Panc1 (cell line): ENCODE results near the gene NCAM2. TPM values are rescaled to one million over a fixed set of nuclear protein-coding genes. Genes with fewer than 3 reads are reported as not detected.

Experiments
- ATAC-seq: fragments of 200-7000 bp; cut with Tn5 transposase; 2 replicates; pipeline ENCODE4 v1.9.1; 2020; ENCODE audit warnings: mild to moderate bottlenecking, moderate library complexity
- BruUV-seq: library from RNA; stranded (reverse); fragments of 400-500 nt; replicated peaks from 2 replicates; lab custom pipeline; 2021; lab: Mats Ljungman, UMichigan
- CTCF ChIA-PET: fragments of 300-600 bp; sonication (Branson Sonifier 250); formaldehyde crosslinking; loops from one replicate; lab custom pipeline; 2022; ENCODE audit warnings: antibody characterized with exemption; lab: Charles Lee
- POLR2A ChIA-PET: fragments of 300-600 bp; sonication (Branson Sonifier 250); formaldehyde crosslinking; loops from one replicate; lab custom pipeline; 2022; ENCODE audit warnings: antibody characterized with exemption; lab: Charles Lee
- DNase-seq: peaks from one replicate; pipeline ENCODE4 v3.0.0-alpha.2; 2010; ENCODE audit warnings: low read depth, low spot score
- H3K27ac ChIP-seq: 2 replicates; pipeline ENCODE4 v1.5.1; 2011; ENCODE audit warnings: mild to moderate bottlenecking, low read length, inconsistent platforms
- H3K27me3 ChIP-seq: fragments of 200-500 bp; sonication (Bioruptor generic); 2 replicates; pipeline ENCODE4 v1.6.0; 2014; ENCODE audit warnings: low read length, inconsistent platforms; ENCODE audit not compliant: control insufficient read depth, insufficient read depth
- H3K36me3 ChIP-seq: fragments of 200-500 bp; sonication (Bioruptor generic); 2 replicates; pipeline ENCODE4 v1.5.1; 2014; ENCODE audit warnings: inconsistent platforms, mild to moderate bottlenecking, low read length, moderate library complexity; ENCODE audit not compliant: control insufficient read depth, insufficient read depth
- H3K4me1 ChIP-seq: 2 replicates; pipeline ENCODE4 v1.5.1; 2011; ENCODE audit warnings: inconsistent platforms, mild to moderate bottlenecking, low read length, moderate library complexity; ENCODE audit not compliant: control insufficient read depth, insufficient read depth
- H3K4me3 ChIP-seq, 2 experiments: 2 replicates each; pipeline ENCODE4 v1.5.1; 2011 to 2012; ENCODE audit warnings: low read depth in 2 of 2, low read length in 2 of 2, mild to moderate bottlenecking in 2 of 2, inconsistent platforms in 1 of 2, moderate library complexity in 1 of 2
- H3K9me3 ChIP-seq: fragments of 200-500 bp; sonication (Bioruptor generic); 2 replicates; pipeline ENCODE4 v1.5.1; 2014; ENCODE audit warnings: low read depth, mild to moderate bottlenecking, inconsistent platforms, low read length, moderate library complexity; ENCODE audit not compliant: control insufficient read depth, insufficient read depth
- CTCF ChIP-seq: fragments of 450-650 bp; IDR thresholded peaks from 2 replicates; pipeline ENCODE4 v1.5.1; 2017; ENCODE audit warnings: mild to moderate bottlenecking
- POLR2AphosphoS5 ChIP-seq: IDR thresholded peaks from 2 replicates; pipeline ENCODE4 v1.6.1; 2012; ENCODE audit warnings: mild to moderate bottlenecking, low read depth, low read length, moderate library complexity
- SIN3A ChIP-seq: IDR thresholded peaks from 2 replicates; pipeline ENCODE4 v1.6.1; 2012; ENCODE audit warnings: low read depth, mild to moderate bottlenecking, low read length, moderate library complexity, borderline replicate concordance; ENCODE audit not compliant: insufficient read depth
- TCF7L2 ChIP-seq: IDR thresholded peaks from 2 replicates; pipeline ENCODE4 v1.6.1; 2011; ENCODE audit warnings: mild to moderate bottlenecking, low read depth, low read length, inconsistent platforms
- in situ Hi-C: cut with HindIII; loops from 2 replicates; pipeline ENCODE4 v1.10.0; 2016; ENCODE audit warnings: low sequenced_read_pairs, low pct_unique_long_range_greater_than_20kb
- intact Hi-C: fragments of 100-400 bp; cut with micrococcal nuclease; formaldehyde crosslinking; loops from one replicate; pipeline ENCODE4 v1.10.0; 2022; ENCODE audit not compliant: unreplicated experiment
- total RNA-seq: library from RNA; stranded (reverse); gene quantifications from one replicate; pipeline ENCODE4 v1.2.1, GENCODE V29; 2021; ENCODE audit not compliant: unreplicated experiment
- TF ChIP-seq, protein P1 (sequence below), 2 experiments: IDR thresholded peaks; 2 replicates each; pipeline ENCODE4 v1.6.1; 2011 to 2012; ENCODE audit warnings: low read depth in 2 of 2, control low read depth in 1 of 2, low read length in 1 of 2, mild to moderate bottlenecking in 1 of 2, moderate library complexity in 1 of 2; ENCODE audit not compliant: insufficient read depth in 1 of 2

The NCAM2 gene
- total RNA-seq, 1 experiment from 2014 or later: 2.2 TPM

DNA sequence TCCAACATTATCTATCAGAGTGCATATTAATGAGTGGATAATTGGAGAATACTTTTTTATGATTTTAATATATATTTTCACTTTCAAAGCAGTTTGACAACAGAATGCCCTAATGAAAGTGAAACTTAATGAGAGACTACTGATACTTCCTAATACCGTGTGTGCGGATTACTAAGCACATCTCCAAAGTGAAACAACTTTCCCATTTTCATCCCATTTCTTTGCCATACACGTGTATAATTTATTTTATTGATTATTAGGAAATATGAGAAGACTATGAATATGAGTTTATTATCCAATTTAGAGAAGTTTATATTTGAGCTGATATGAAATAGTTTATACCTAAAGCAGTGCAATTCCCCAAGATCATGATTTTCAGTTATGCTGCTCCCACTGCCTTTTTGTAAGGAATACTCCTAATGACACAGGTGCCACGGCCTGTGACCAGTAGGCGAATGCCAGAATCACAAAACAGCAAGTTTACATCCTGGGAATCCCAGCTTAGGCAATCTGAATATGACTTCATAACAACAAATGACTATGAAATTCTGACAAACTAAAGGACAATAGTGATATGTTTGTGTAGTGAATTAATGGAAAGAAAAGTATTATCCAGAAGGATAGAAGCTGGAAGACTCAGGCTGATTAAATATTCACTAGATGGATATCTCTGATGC, 202.9 kb downstream of the NCAM2 start:
- intact Hi-C loops (no loop called here), in situ Hi-C loops (no loop called here)
- ChIA-PET POLR2A (no interaction called here), CTCF (no interaction called here)
- no peaks in the 10 kb centered on the region for H3K9me3 ChIP-seq
- DNase-seq (no peak), ATAC-seq (no peak)
- BruUV-seq: no TSS peak
- no peaks in the 10 kb centered on the region for H3K36me3 ChIP-seq
- no peaks in the 10 kb centered on the region for H3K4me1 ChIP-seq
- TF ChIP-seq SIN3A (no peak), POLR2AphosphoS5 (no peak), CTCF (no peak), TCF7L2 (no peak)
- TF ChIP-seq, protein P1, sequence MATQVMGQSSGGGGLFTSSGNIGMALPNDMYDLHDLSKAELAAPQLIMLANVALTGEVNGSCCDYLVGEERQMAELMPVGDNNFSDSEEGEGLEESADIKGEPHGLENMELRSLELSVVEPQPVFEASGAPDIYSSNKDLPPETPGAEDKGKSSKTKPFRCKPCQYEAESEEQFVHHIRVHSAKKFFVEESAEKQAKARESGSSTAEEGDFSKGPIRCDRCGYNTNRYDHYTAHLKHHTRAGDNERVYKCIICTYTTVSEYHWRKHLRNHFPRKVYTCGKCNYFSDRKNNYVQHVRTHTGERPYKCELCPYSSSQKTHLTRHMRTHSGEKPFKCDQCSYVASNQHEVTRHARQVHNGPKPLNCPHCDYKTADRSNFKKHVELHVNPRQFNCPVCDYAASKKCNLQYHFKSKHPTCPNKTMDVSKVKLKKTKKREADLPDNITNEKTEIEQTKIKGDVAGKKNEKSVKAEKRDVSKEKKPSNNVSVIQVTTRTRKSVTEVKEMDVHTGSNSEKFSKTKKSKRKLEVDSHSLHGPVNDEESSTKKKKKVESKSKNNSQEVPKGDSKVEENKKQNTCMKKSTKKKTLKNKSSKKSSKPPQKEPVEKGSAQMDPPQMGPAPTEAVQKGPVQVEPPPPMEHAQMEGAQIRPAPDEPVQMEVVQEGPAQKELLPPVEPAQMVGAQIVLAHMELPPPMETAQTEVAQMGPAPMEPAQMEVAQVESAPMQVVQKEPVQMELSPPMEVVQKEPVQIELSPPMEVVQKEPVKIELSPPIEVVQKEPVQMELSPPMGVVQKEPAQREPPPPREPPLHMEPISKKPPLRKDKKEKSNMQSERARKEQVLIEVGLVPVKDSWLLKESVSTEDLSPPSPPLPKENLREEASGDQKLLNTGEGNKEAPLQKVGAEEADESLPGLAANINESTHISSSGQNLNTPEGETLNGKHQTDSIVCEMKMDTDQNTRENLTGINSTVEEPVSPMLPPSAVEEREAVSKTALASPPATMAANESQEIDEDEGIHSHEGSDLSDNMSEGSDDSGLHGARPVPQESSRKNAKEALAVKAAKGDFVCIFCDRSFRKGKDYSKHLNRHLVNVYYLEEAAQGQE (IDR thresholded peaks at IDR 0.05; ENCODE audit: insufficient read depth in 1 of 2, low read depth in 2 of 2, low read length in 1 of 2): no peak
- no peak overlapping the region for H3K4me3 ChIP-seq
- H3K27me3 ChIP-seq: no peaks in the 10 kb centered on the region
- H3K27ac ChIP-seq: no peak overlapping the region

DNA sequence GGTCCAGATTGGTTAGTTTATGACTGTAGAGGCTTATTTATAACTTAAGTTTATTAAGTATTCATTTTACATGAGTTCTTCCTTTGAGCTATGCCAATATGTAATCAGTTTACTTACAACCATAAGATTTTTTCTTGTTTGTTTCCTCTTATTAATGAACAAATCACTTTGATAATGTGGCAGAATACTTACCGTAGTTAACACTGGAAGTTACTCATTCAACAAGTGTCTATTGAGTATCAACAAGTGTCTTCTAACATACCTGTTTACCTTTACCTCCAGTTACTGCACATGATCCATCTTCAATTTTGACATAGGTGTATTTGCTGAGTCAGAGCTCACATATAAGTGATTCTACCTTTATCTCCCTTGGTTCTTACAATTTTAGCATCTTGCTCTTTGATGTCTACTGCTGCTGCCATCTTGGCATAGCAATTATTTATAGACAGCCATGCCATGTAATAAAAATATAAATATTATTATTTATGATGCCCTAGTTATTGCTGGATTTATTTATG, 205.7 kb downstream of the NCAM2 start:
- in situ Hi-C loops: no loop called here
- Histone ChIP-seq H3K36me3 (no peaks in the 10 kb centered on the region), H3K27me3 (no peaks in the 10 kb centered on the region), H3K4me3 (no peak overlapping the region), H3K4me1 (no peaks in the 10 kb centered on the region), H3K9me3 (no peaks in the 10 kb centered on the region), H3K27ac (no peak overlapping the region)
- BruUV-seq: no TSS peak
- ATAC-seq (no peak), DNase-seq (no peak)
- intact Hi-C loops: no loop called here
- TF ChIP-seq SIN3A (no peak), CTCF (no peak), POLR2AphosphoS5 (no peak), TCF7L2 (no peak)
- TF ChIP-seq, protein P1 (IDR thresholded peaks at IDR 0.05; ENCODE audit: insufficient read depth in 1 of 2, low read depth in 2 of 2, low read length in 1 of 2): no peak
- ChIA-PET POLR2A (no interaction called here), CTCF (no interaction called here)
